Activated CD4-positive, alpha-beta memory T cell treated with anti-CD3 and anti-CD28 coated beads, Interleukin-2, amount 10 ng/mL, durations not matched to agents 7 days and 5 days (primary cell): Measurements from ENCODE around the gene KCMF1. TPM values are rescaled to one million over a fixed set of nuclear protein-coding genes. Genes with fewer than 3 reads are reported as not detected.

Experiments
- CTCF ChIA-PET: fragments of 350-600 bp; sonication (Branson Sonifier 250); formaldehyde crosslinking; loops from one replicate; lab custom pipeline; 2021; ENCODE audit warnings: antibody characterized with exemption, inconsistent platforms; lab: Charles Lee
- POLR2A ChIA-PET: fragments of 350-600 bp; sonication (Branson Sonifier 250); formaldehyde crosslinking; loops from one replicate; lab custom pipeline; 2021; ENCODE audit warnings: antibody characterized with exemption; lab: Charles Lee
- DNase-seq: peaks from one replicate; pipeline ENCODE4 v3.0.0-alpha.2; 2020
- H3K27ac Mint-ChIP-seq: one replicate; pipeline ENCODE4 v1.8.0; 2021; ENCODE audit warnings: mild to moderate bottlenecking, mixed read lengths
- H3K27me3 Mint-ChIP-seq: one replicate; pipeline ENCODE4 v1.8.0; 2021; ENCODE audit warnings: mixed read lengths
- H3K36me3 Mint-ChIP-seq: one replicate; pipeline ENCODE4 v1.8.0; 2021; ENCODE audit warnings: low read depth, mixed read lengths
- H3K4me1 Mint-ChIP-seq: one replicate; pipeline ENCODE4 v1.8.0; 2021; ENCODE audit warnings: mixed read lengths
- H3K4me3 Mint-ChIP-seq: one replicate; pipeline ENCODE4 v1.8.0; 2021; ENCODE audit warnings: mild to moderate bottlenecking, mixed read lengths
- H3K9me3 Mint-ChIP-seq: one replicate; pipeline ENCODE4 v1.8.0; 2021; ENCODE audit warnings: mixed read lengths
- total RNA-seq, 2 experiments: library from RNA; stranded (reverse); gene quantifications; one replicate each; pipeline ENCODE4 v1.2.3, GENCODE V29; 2021

The KCMF1 gene
- total RNA-seq, 2 experiments from 2014 or later, result 87.0 to 92.9 TPM

- POLR2A ChIA-PET, result no interaction called here
- no peak for DNase-seq
- H3K9me3 Mint-ChIP-seq, result no peaks in the 10 kb centered on the region
- H3K4me1 Mint-ChIP-seq, result peaks cover 35% of the 10 kb centered on the region
- no peaks in the 10 kb centered on the region for H3K27me3 Mint-ChIP-seq
- no peak overlapping the region for H3K27ac Mint-ChIP-seq
- H3K36me3 Mint-ChIP-seq, result peaks cover 13% of the 10 kb centered on the region
- CTCF ChIA-PET, result interaction anchor here (0.6 to 2.3 kb wide), 2 partner anchors 16 to 22 kb away, joined by 3 to 7 read pairs; no protein-coding TSS in a partner anchor
- no peak overlapping the region for H3K4me3 Mint-ChIP-seq
Measured at GRCh38 chr2:84995826-84996225, 24.9 kb downstream of the KCMF1 start.

DNA sequence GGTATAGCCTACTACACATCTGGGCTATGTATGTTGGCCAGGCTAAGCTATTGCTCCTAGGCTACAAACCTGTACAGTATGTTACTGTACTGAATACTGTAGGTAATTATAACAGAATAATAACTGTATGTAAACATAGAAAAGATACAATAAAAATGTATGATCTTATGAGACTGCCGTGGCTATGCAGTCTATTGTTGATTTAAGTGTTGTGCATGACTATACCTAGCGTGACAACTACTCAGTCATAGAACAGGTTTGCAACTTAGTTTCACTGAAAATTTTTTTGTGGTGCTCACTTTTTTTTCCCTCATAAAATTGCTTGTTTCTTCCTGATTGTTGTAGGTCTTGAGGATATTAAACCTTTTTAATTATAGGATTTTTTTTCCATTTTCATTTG is 25.9 kb downstream of the KCMF1 start:
- H3K27ac Mint-ChIP-seq, result no peak overlapping the region
- CTCF ChIA-PET, result no interaction called here
- no peaks in the 10 kb centered on the region for H3K9me3 Mint-ChIP-seq
- no peak for DNase-seq
- peaks cover 35% of the 10 kb centered on the region for H3K4me1 Mint-ChIP-seq
- no peak overlapping the region for H3K4me3 Mint-ChIP-seq
- peaks cover 17% of the 10 kb centered on the region for H3K36me3 Mint-ChIP-seq
- H3K27me3 Mint-ChIP-seq, result no peaks in the 10 kb centered on the region
- POLR2A ChIA-PET, result no interaction called here

- ChIA-PET CTCF (interaction anchor here (1.2 kb wide), 1 partner anchor 16 kb away, joined by 4 read pairs; no protein-coding TSS in a partner anchor), POLR2A (no interaction called here)
- no peaks in the 10 kb centered on the region for H3K9me3 Mint-ChIP-seq
- H3K36me3 Mint-ChIP-seq, result peaks cover 21% of the 10 kb centered on the region
- H3K27ac Mint-ChIP-seq, result no peak overlapping the region
- no peak overlapping the region for H3K4me3 Mint-ChIP-seq
- no peaks in the 10 kb centered on the region for H3K27me3 Mint-ChIP-seq
- DNase-seq, result no peak
- H3K4me1 Mint-ChIP-seq, result peaks cover 41% of the 10 kb centered on the region
Measured at GRCh38 chr2:84999553-84999955, 28.6 kb downstream of the KCMF1 start.

- CTCF ChIA-PET, result interaction anchor here (0.9 to 3.3 kb wide), 3 partner anchors 9 to 76 kb away, joined by 3 to 14 read pairs (median 9); no protein-coding TSS in a partner anchor
- peaks cover 26% of the 10 kb centered on the region for H3K36me3 Mint-ChIP-seq
- no peaks in the 10 kb centered on the region for H3K27me3 Mint-ChIP-seq
- no peak overlapping the region for H3K4me3 Mint-ChIP-seq
- POLR2A ChIA-PET, result interaction anchor here (3.0 kb wide), 2 partner anchors 30 to 63 kb away, joined by 11 to 13 read pairs; partner anchors contain the start of gene KCMF1
- H3K9me3 Mint-ChIP-seq, result no peaks in the 10 kb centered on the region
- DNase-seq, result no peak
- H3K4me1 Mint-ChIP-seq, result peaks cover 38% of the 10 kb centered on the region
- H3K27ac Mint-ChIP-seq, result no peak overlapping the region
Measured at GRCh38 chr2:85001595-85001994, 30.6 kb downstream of the KCMF1 start.

GRCh38 chr2:85002534-85002933 is 31.6 kb downstream of the KCMF1 start:
- DNase-seq, result no peak
- H3K4me1 Mint-ChIP-seq, result peaks cover 35% of the 10 kb centered on the region
- H3K36me3 Mint-ChIP-seq, result peaks cover 30% of the 10 kb centered on the region
- H3K27me3 Mint-ChIP-seq, result no peaks in the 10 kb centered on the region
- no peaks in the 10 kb centered on the region for H3K9me3 Mint-ChIP-seq
- no peak overlapping the region for H3K4me3 Mint-ChIP-seq
- ChIA-PET CTCF (interaction anchor here (0.9 to 3.3 kb wide), 3 partner anchors 10 to 77 kb away, joined by 3 to 14 read pairs (median 9); no protein-coding TSS in a partner anchor), POLR2A (interaction anchor here (1.2 to 3.0 kb wide), 3 partner anchors 31 to 64 kb away, joined by 3 to 13 read pairs (median 11); partner anchors contain the start of gene KCMF1)
- no peak overlapping the region for H3K27ac Mint-ChIP-seq

- H3K27me3 Mint-ChIP-seq, result no peaks in the 10 kb centered on the region
- POLR2A ChIA-PET, result interaction anchor here (0.9 kb wide), 1 partner anchor 69 kb away, joined by 3 read pairs; no protein-coding TSS in a partner anchor
- H3K36me3 Mint-ChIP-seq, result peaks cover 50% of the 10 kb centered on the region
- peaks cover 3% of the 10 kb centered on the region for H3K9me3 Mint-ChIP-seq
- CTCF ChIA-PET, result interaction anchor here (0.7 kb wide), 1 partner anchor 82 kb away, joined by 3 read pairs; no protein-coding TSS in a partner anchor
- no peak overlapping the region for H3K27ac Mint-ChIP-seq
- no peak for DNase-seq
- H3K4me3 Mint-ChIP-seq, result no peak overlapping the region
- peaks cover 54% of the 10 kb centered on the region for H3K4me1 Mint-ChIP-seq
Measured at GRCh38 chr2:85008252-85008651, 37.3 kb downstream of the KCMF1 start.

GRCh38 chr2:85009019-85009618 is 38.2 kb downstream of the KCMF1 start:
- POLR2A ChIA-PET, result interaction anchor here (0.9 kb wide), 1 partner anchor 70 kb away, joined by 3 read pairs; no protein-coding TSS in a partner anchor
- CTCF ChIA-PET, result no interaction called here

DNA sequence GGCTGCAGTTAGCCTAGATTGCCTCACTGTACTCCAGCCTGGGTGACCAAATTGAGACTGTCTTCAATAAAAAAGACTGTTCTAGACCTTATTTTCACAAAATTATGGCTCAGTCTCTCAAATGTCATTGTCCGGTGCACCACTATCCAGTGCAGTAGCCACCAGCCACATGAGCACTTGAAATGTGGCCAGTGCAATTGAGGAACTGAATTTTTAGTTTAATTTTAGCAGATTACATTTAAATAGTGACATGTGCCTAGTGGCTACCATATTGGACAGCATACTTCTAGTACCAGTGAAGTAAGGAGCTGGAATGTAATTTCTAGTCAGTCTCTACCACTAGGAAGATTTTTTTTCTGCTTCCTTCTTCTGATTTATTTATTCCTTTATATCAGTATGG is 39.4 kb downstream of the KCMF1 start:
- CTCF ChIA-PET, result interaction anchor here (0.7 kb wide), 1 partner anchor 20 kb away, joined by 3 read pairs; no protein-coding TSS in a partner anchor
- no peaks in the 10 kb centered on the region for H3K27me3 Mint-ChIP-seq
- H3K4me1 Mint-ChIP-seq, result peaks cover 58% of the 10 kb centered on the region
- H3K27ac Mint-ChIP-seq, result no peak overlapping the region
- POLR2A ChIA-PET, result no interaction called here
- no peak for DNase-seq
- peaks cover 42% of the 10 kb centered on the region for H3K36me3 Mint-ChIP-seq
- H3K9me3 Mint-ChIP-seq, result peaks cover 3% of the 10 kb centered on the region
- H3K4me3 Mint-ChIP-seq, result no peak overlapping the region

More at GRCh38 chr2:85009019-85009618, 38.2 kb downstream of the KCMF1 start:
- Mint-ChIP-seq H3K27ac (peak overlapping the region; percentile 24), H3K4me3 (no peak overlapping the region), H3K27me3 (no peaks in the 10 kb centered on the region), H3K9me3 (peaks cover 3% of the 10 kb centered on the region), H3K4me1 (peaks cover 49% of the 10 kb centered on the region), H3K36me3 (peaks cover 44% of the 10 kb centered on the region)
- DNase-seq, result no peak

DNA sequence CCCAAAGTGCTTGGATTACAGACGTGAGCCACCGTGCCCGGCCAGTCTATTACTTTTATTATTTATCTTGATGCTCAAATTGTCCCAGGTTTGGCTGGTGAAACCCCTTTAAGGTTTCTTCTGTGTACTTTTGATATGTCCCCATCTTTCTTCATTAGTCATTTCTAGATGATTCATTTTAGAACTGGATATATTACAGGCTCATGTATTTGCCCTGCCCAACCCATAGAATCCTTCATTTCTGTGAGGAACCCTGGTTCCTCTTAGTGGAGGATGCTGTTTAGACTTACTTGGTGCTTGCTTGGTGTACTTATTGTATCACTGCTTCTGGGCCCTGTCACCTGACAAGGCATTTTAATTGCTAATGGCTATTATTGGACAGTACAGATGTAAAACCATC is 40.1 kb downstream of the KCMF1 start:
- Mint-ChIP-seq H3K36me3 (peaks cover 36% of the 10 kb centered on the region), H3K4me3 (no peak overlapping the region), H3K4me1 (peaks cover 56% of the 10 kb centered on the region), H3K27ac (no peak overlapping the region), H3K27me3 (no peaks in the 10 kb centered on the region), H3K9me3 (peaks cover 3% of the 10 kb centered on the region)
- CTCF ChIA-PET, result no interaction called here
- POLR2A ChIA-PET, result interaction anchor here (0.6 kb wide), 1 partner anchor 8 kb away, joined by 3 read pairs; no protein-coding TSS in a partner anchor
- no peak for DNase-seq

DNA sequence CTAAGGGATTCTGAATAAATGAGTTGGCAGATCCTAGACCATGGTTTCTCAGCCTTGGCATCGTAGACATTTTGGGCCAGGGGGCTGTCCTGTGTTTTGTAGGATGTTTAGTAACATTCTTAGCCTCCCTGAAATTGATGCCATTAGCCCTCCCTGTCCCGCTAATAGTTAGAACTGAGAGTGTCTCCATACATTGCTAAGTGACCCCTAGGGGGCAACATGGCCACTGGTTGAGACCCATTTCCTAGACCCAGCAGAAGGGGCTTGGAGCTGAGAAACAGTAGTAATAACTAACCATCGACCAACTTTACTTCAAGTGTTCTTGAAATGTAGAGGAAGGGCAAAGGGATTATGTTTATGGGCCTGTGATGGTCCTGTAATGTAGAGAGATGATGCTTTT is 40.8 kb downstream of the KCMF1 start:
- H3K36me3 Mint-ChIP-seq, result peaks cover 36% of the 10 kb centered on the region
- CTCF ChIA-PET, result interaction anchor here (1.5 kb wide), 1 partner anchor 85 kb away, joined by 6 read pairs; no protein-coding TSS in a partner anchor
- POLR2A ChIA-PET, result interaction anchor here (0.6 kb wide), 1 partner anchor 8 kb away, joined by 3 read pairs; no protein-coding TSS in a partner anchor
- H3K9me3 Mint-ChIP-seq, result peaks cover 3% of the 10 kb centered on the region
- no peak overlapping the region for H3K27ac Mint-ChIP-seq
- no peak overlapping the region for H3K4me3 Mint-ChIP-seq
- no peaks in the 10 kb centered on the region for H3K27me3 Mint-ChIP-seq
- DNase-seq, result no peak
- H3K4me1 Mint-ChIP-seq, result peaks cover 57% of the 10 kb centered on the region

DNA sequence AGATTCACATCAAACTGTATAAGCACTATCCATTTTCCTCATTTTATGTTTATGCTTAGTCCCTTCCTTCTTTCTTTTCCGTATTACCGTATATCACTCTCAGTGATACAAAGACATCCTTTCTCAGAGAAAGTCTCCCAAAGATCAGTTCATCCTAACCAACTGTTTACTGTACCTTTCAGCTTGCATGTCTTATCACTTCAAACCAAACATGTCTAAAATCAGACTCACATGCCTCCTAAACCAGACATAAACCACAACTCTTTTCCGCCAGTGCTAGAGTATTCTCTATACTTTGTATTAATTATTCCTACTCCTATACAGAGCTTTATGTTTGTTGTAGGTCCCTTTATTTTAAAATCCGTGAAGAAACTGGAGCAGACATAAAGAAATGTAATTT is 41.5 kb downstream of the KCMF1 start:
- POLR2A ChIA-PET, result interaction anchor here (0.9 kb wide), 1 partner anchor 73 kb away, joined by 3 read pairs; no protein-coding TSS in a partner anchor
- H3K27ac Mint-ChIP-seq, result no peak overlapping the region
- peaks cover 3% of the 10 kb centered on the region for H3K9me3 Mint-ChIP-seq
- H3K4me3 Mint-ChIP-seq, result no peak overlapping the region
- no peak for DNase-seq
- H3K36me3 Mint-ChIP-seq, result peaks cover 31% of the 10 kb centered on the region
- H3K4me1 Mint-ChIP-seq, result peaks cover 58% of the 10 kb centered on the region
- CTCF ChIA-PET, result interaction anchor here (1.5 kb wide), 1 partner anchor 86 kb away, joined by 6 read pairs; no protein-coding TSS in a partner anchor
- H3K27me3 Mint-ChIP-seq, result no peaks in the 10 kb centered on the region

DNA sequence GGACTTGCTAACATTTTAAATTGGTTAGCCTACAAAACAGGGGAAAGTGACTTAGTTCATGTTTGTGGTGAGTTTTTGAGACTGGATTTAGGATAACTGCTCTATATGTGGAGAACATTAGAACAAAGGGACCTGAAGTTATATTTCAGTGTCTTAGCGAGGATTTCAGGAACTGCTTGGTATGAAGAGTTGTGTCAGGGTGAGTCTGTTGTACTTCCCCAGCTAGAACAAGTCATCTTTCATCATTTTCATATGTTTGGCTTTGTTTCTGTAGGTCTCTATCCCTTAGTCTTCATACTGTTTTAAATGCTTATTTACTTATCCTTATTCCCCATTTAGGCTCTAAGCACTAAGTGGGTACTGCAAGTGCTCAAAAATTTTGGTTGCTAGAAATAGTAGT is 41.9 kb downstream of the KCMF1 start:
- H3K4me3 Mint-ChIP-seq, result no peak overlapping the region
- DNase-seq, result no peak
- H3K9me3 Mint-ChIP-seq, result peaks cover 3% of the 10 kb centered on the region
- peaks cover 29% of the 10 kb centered on the region for H3K36me3 Mint-ChIP-seq
- peaks cover 63% of the 10 kb centered on the region for H3K4me1 Mint-ChIP-seq
- H3K27ac Mint-ChIP-seq, result no peak overlapping the region
- ChIA-PET POLR2A (interaction anchor here (0.9 kb wide), 1 partner anchor 73 kb away, joined by 3 read pairs; no protein-coding TSS in a partner anchor), CTCF (interaction anchor here (1.5 kb wide), 1 partner anchor 87 kb away, joined by 6 read pairs; no protein-coding TSS in a partner anchor)
- H3K27me3 Mint-ChIP-seq, result no peaks in the 10 kb centered on the region
